Mammary epithelial cell (primary cell): ENCODE results near the gene DRG2.

ENCODE experiments used
- CTCF ChIP-seq, 2 donors: IDR thresholded peaks in 1 of 2; conservative IDR thresholded peaks in 1 of 2; 2 replicates each; pipeline ENCODE4 v1.5.1; 2011 to 2012; ENCODE audit warnings: inconsistent platforms in 2 of 2, low read length in 2 of 2, mild to moderate bottlenecking in 2 of 2, control low read depth in 1 of 2, low read depth in 1 of 2; ENCODE audit not compliant: insufficient read depth in 1 of 2; ENCODE audit errors: extremely low read depth in 1 of 2
- EZH2 ChIP-seq: IDR thresholded peaks from 2 replicates; pipeline ENCODE4 v1.6.1; 2012; ENCODE audit warnings: low read length, inconsistent platforms, borderline replicate concordance

GRCh38 chr17:18084256-18084655 lies 3.5 kb upstream of the DRG2 start:
- TF ChIP-seq CTCF (conservative IDR thresholded peaks at IDR 0.05 in 1 of 2, IDR thresholded peaks at IDR 0.05 in 1 of 2; ENCODE audit: extremely low read depth in 1 of 2, insufficient read depth in 1 of 2, low read depth in 1 of 2, low read length in 2 of 2) (no peak), EZH2 (no peak)
